GM18868 (cell line): Measurements from ENCODE around the gene RPTOR.

Experiments
- ATAC-seq: cut with Tn5 transposase; IDR thresholded peaks from one replicate; pipeline ENCODE4 v1.9.1; 2021; ENCODE audit warnings: mild to moderate bottlenecking, moderate library complexity; ENCODE audit not compliant: unreplicated experiment

The RPTOR gene

GRCh38 chr17:80639658-80640057 lies 95.0 kb downstream of the RPTOR start:
- ATAC-seq, result no peak

- ATAC-seq, result no peak
Measured at GRCh38 chr17:80640366-80641084, 95.9 kb downstream of the RPTOR start.

GRCh38 chr17:80643326-80644099 lies 98.9 kb downstream of the RPTOR start:
- ATAC-seq, result no peak

GRCh38 chr17:80644536-80644935 lies 99.9 kb downstream of the RPTOR start:
- ATAC-seq, result no peak

- no peak for ATAC-seq
Measured at GRCh38 chr17:80645706-80646325, 101.2 kb downstream of the RPTOR start.

GRCh38 chr17:80646328-80646727 lies 101.7 kb downstream of the RPTOR start:
- ATAC-seq, result no peak

- ATAC-seq, result no peak
Measured at GRCh38 chr17:80647746-80648145, 103.1 kb downstream of the RPTOR start.

GRCh38 chr17:80649200-80649644 lies 104.6 kb downstream of the RPTOR start:
- ATAC-seq, result no peak

GRCh38 chr17:80649672-80650330 lies 105.2 kb downstream of the RPTOR start:
- no peak for ATAC-seq

- no peak for ATAC-seq
Measured at GRCh38 chr17:80650331-80650672, 105.7 kb downstream of the RPTOR start.

- no peak for ATAC-seq
Measured at GRCh38 chr17:80650751-80651518, 106.3 kb downstream of the RPTOR start.

- ATAC-seq, result no peak
Measured at GRCh38 chr17:80652756-80653330, 108.2 kb downstream of the RPTOR start.

GRCh38 chr17:80653856-80654255 lies 109.2 kb downstream of the RPTOR start:
- ATAC-seq, result no peak

- ATAC-seq, result no peak
Measured at GRCh38 chr17:80655608-80656007, 111.0 kb downstream of the RPTOR start.

GRCh38 chr17:80656590-80656989 lies 112.0 kb downstream of the RPTOR start:
- no peak for ATAC-seq

GRCh38 chr17:80657561-80657960 lies 112.9 kb downstream of the RPTOR start:
- ATAC-seq, result no peak

GRCh38 chr17:80658821-80659220 lies 114.2 kb downstream of the RPTOR start:
- ATAC-seq, result no peak

- no peak for ATAC-seq
Measured at GRCh38 chr17:80659651-80660050, 115.0 kb downstream of the RPTOR start.

GRCh38 chr17:80660527-80661198 lies 116.0 kb downstream of the RPTOR start:
- ATAC-seq, result no peak

- ATAC-seq, result no peak
Measured at GRCh38 chr17:80662557-80662956, 117.9 kb downstream of the RPTOR start.
